SK-N-SH (cell line): ENCODE results near the gene NSD2. TPM values are rescaled to one million over a fixed set of nuclear protein-coding genes. Genes with fewer than 3 reads are reported as not detected.

Experiments used
- CTCF ChIA-PET: fragments of 300-600, 350-600 bp; formaldehyde crosslinking; extraction: SDS; loops from one replicate; lab custom pipeline; 2021; lab: Yijun Ruan, JAX
- POLR2A ChIA-PET: fragments of 350-600 bp; sonication (Branson Sonifier 250); formaldehyde crosslinking; extraction: SDS; loops from one replicate; lab custom pipeline; 2020; ENCODE audit warnings: antibody characterized with exemption, inconsistent platforms; lab: Yijun Ruan, JAX
- DNase-seq: peaks from one replicate; pipeline ENCODE4 v3.0.0; 2012
- H2AFZ ChIP-seq: fragments of 200-600 bp; sonication (generic); 2 replicates; pipeline ENCODE4 v1.8.1; 2016; ENCODE audit warnings: antibody characterized with exemption, mild to moderate bottlenecking, low read depth
- H3F3A ChIP-seq: fragments of 200-600 bp; sonication (generic); replicated peaks from 2 replicates; pipeline ENCODE3; 2016; ENCODE audit warnings: antibody characterized with exemption, mild to moderate bottlenecking; ENCODE audit not compliant: insufficient read depth
- H3K27ac ChIP-seq, 2 experiments: fragments of 200-500 bp in 1 of 2; fragments of 200-600 bp in 1 of 2; sonication (Bioruptor generic) in 1 of 2; sonication (generic), shearing (Covaris generic) in 1 of 2; 2 replicates each; pipeline versions ENCODE4 v1.5.1 to v1.6.1; 2014 to 2016; ENCODE audit warnings: low read depth in 2 of 2, inconsistent platforms in 1 of 2, low read length in 1 of 2, mild to moderate bottlenecking in 1 of 2, mixed read lengths in 1 of 2
- H3K27me3 ChIP-seq: fragments of 200-600 bp; sonication (generic), shearing (Covaris generic); 2 replicates; pipeline ENCODE4 v1.6.1; 2016; ENCODE audit warnings: mixed run types; ENCODE audit not compliant: insufficient read depth
- H3K36me3 ChIP-seq, 2 experiments: fragments of 200-500 bp in 1 of 2; fragments of 200-600 bp in 1 of 2; sonication (Bioruptor generic) in 1 of 2; sonication (generic) in 1 of 2; replicated peaks in 1 of 2; 2 replicates each; pipeline versions ENCODE3 to v1.5.1; 2014 to 2016; ENCODE audit warnings: low read length in 1 of 2, mild to moderate bottlenecking in 1 of 2; ENCODE audit not compliant: insufficient read depth in 2 of 2, control insufficient read depth in 1 of 2
- H3K4me1 ChIP-seq, 2 experiments: fragments of 200-500 bp in 1 of 2; fragments of 200-600 bp in 1 of 2; sonication (Bioruptor generic) in 1 of 2; sonication (generic), shearing (Covaris generic) in 1 of 2; 2 replicates each; pipeline versions ENCODE4 v1.5.1 to v1.6.1; 2014 to 2016; ENCODE audit warnings: low read depth in 1 of 2, low read length in 1 of 2, mixed run types in 1 of 2; ENCODE audit not compliant: insufficient read depth in 2 of 2, control insufficient read depth in 1 of 2
- H3K4me2 ChIP-seq: fragments of 200-600 bp; sonication (generic), shearing (Covaris generic); 2 replicates; pipeline ENCODE4 v1.6.1; 2017; ENCODE audit warnings: mixed run types
- H3K4me3 ChIP-seq, 2 experiments: fragments of 200-500 bp in 1 of 2; fragments of 200-600 bp in 1 of 2; sonication (Bioruptor generic) in 1 of 2; sonication (generic), shearing (Covaris generic) in 1 of 2; 2 replicates each; pipeline versions ENCODE4 v1.5.1 to v1.8.1; 2014 to 2016; ENCODE audit warnings: low read depth in 2 of 2, inconsistent platforms in 1 of 2, low read length in 1 of 2, mild to moderate bottlenecking in 1 of 2, mixed read lengths in 1 of 2, moderate library complexity in 1 of 2
- H3K79me2 ChIP-seq: fragments of 200-600 bp; sonication (generic); 2 replicates; pipeline ENCODE4 v1.8.1; 2017; ENCODE audit warnings: mild to moderate bottlenecking; ENCODE audit not compliant: insufficient read depth
- H3K9ac ChIP-seq: fragments of 200-600 bp; sonication (generic); 2 replicates; pipeline ENCODE4 v1.6.1; 2017; ENCODE audit warnings: mixed run types
- H3K9me2 ChIP-seq: fragments of 200-600 bp; sonication (generic); 2 replicates; pipeline ENCODE4 v1.6.1; 2017; ENCODE audit warnings: mixed run types
- H3K9me3 ChIP-seq: fragments of 200-600 bp; sonication (generic); 2 replicates; pipeline ENCODE4 v1.6.1; 2017; ENCODE audit warnings: mixed run types, mild to moderate bottlenecking, moderate library complexity
- H4K20me1 ChIP-seq: fragments of 200-600 bp; sonication (generic); 2 replicates; pipeline ENCODE4 v1.6.1; 2017; ENCODE audit warnings: mild to moderate bottlenecking, mixed run types; ENCODE audit not compliant: insufficient read depth
- CTCF ChIP-seq: fragments of 200-600 bp; sonication (generic); IDR thresholded peaks from 2 replicates; pipeline ENCODE4 v1.6.1; 2017; ENCODE audit warnings: antibody characterized with exemption, mild to moderate bottlenecking, moderate library complexity
- ELF1 ChIP-seq: IDR thresholded peaks from 2 replicates; pipeline ENCODE4 v1.4.0; 2012
- FOSL2 ChIP-seq: IDR thresholded peaks from 2 replicates; pipeline ENCODE4 v1.4.0; 2012; ENCODE audit warnings: low read depth, mild to moderate bottlenecking, moderate library complexity, borderline replicate concordance
- FOXM1 ChIP-seq: IDR thresholded peaks from 2 replicates; pipeline ENCODE4 v1.4.0; 2012; ENCODE audit warnings: low read depth, mild to moderate bottlenecking
- GATA2 ChIP-seq: sonication (generic); formaldehyde crosslinking; IDR thresholded peaks from 2 replicates; pipeline ENCODE4 v1.5.0; 2020; ENCODE audit warnings: mild to moderate bottlenecking, missing genetic modification reagents
- IRF3 ChIP-seq: fragments of 150-350 bp; IDR thresholded peaks from 2 replicates; pipeline ENCODE4 v1.6.1; 2016; ENCODE audit warnings: mild to moderate bottlenecking, low read depth, low read length
- MAX ChIP-seq: IDR thresholded peaks from 2 replicates; pipeline ENCODE4 v1.4.0; 2012; ENCODE audit warnings: low read depth
- MEF2A ChIP-seq: IDR thresholded peaks from 2 replicates; pipeline ENCODE4 v1.4.0; 2012; ENCODE audit warnings: low read depth, borderline replicate concordance
- NFIC ChIP-seq: IDR thresholded peaks from 2 replicates; pipeline ENCODE4 v1.4.0; 2012; ENCODE audit warnings: borderline replicate concordance
- PBX3 ChIP-seq: IDR thresholded peaks from 2 replicates; pipeline ENCODE4; 2012
- POLR2AphosphoS5 ChIP-seq: IDR thresholded peaks from 2 replicates; pipeline ENCODE4 v1.6.1; 2012; ENCODE audit warnings: low read depth, low read length
- RAD21 ChIP-seq: IDR thresholded peaks from 2 replicates; pipeline ENCODE4 v1.6.1; 2012; ENCODE audit warnings: mild to moderate bottlenecking, low read length
- REST ChIP-seq: IDR thresholded peaks from 2 replicates; pipeline ENCODE4 v1.6.1; 2012; ENCODE audit warnings: mild to moderate bottlenecking, low read depth, low read length, moderate library complexity
- RXRA ChIP-seq: IDR thresholded peaks from 2 replicates; pipeline ENCODE4 v1.4.0; 2012; ENCODE audit warnings: low read depth, mild to moderate bottlenecking, borderline replicate concordance
- SIN3A ChIP-seq: IDR thresholded peaks from 2 replicates; pipeline ENCODE4 v1.6.1; 2012; ENCODE audit warnings: low read depth, mild to moderate bottlenecking, low read length, moderate library complexity, borderline replicate concordance
- SMC3 ChIP-seq: IDR thresholded peaks from 2 replicates; pipeline ENCODE4 v1.6.1; 2012; ENCODE audit warnings: low read depth, low read length, improper control_type of control experiment
- TAF1 ChIP-seq: IDR thresholded peaks from 2 replicates; pipeline ENCODE4 v1.6.1; 2012; ENCODE audit warnings: low read depth, mild to moderate bottlenecking, low read length, moderate library complexity, borderline replicate concordance
- TCF12 ChIP-seq: IDR thresholded peaks from 2 replicates; pipeline ENCODE4 v1.4.0; 2012
- YY1 ChIP-seq: IDR thresholded peaks from 2 replicates; pipeline ENCODE4 v1.4.0; 2012; ENCODE audit warnings: low read depth, mild to moderate bottlenecking
- WGBS: methylation state at CpG from one replicate; pipeline ENCODE4 v1.1.6; 2017; ENCODE audit warnings: low lambda C conversion rate; 5-methylcytosine and 5-hydroxymethylcytosine counted together
- polyA plus RNA-seq, 3 experiments: library from polyadenylated mRNA; depleted of rRNA; stranded (reverse); fragments of >200 nt; gene quantifications; 2 replicates each; pipeline ENCODE4 v1.2.3, GENCODE V29; 2012

The NSD2 gene
- polyA plus RNA-seq, 1 of the 3 experiments (the other 2 are of a cell fraction) = 34.2 TPM

- no peak overlapping the region for H3K4me2 ChIP-seq
- 96% methylated on average over 2 of the region's 7 CpGs for whole genome bisulfite sequencing
- no peaks in the 10 kb centered on the region for H3K27me3 ChIP-seq
- H3K9me2 ChIP-seq = no peaks in the 10 kb centered on the region
- no peaks in the 10 kb centered on the region for H3K4me1 ChIP-seq
- H2AFZ ChIP-seq = no peak overlapping the region
- TF ChIP-seq RAD21 (no peak), POLR2AphosphoS5 (no peak), FOXM1 (no peak), SMC3 (no peak), MAX (no peak), NFIC (no peak), ELF1 (no peak), CTCF (no peak), SIN3A (no peak), TCF12 (no peak), MEF2A (no peak), YY1 (no peak), PBX3 (no peak), IRF3 (no peak)
- no peak overlapping the region for H3K4me3 ChIP-seq
- H3F3A ChIP-seq = no peaks in the 10 kb centered on the region
- H3K9ac ChIP-seq = no peak overlapping the region
- CTCF ChIA-PET = no interaction called here
- no peaks in the 10 kb centered on the region for H3K9me3 ChIP-seq
- H3K36me3 ChIP-seq = peaks cover 32 to 63% of the 10 kb centered on the region in 2 experiments
- H4K20me1 ChIP-seq = peaks cover 2% of the 10 kb centered on the region
- H3K79me2 ChIP-seq = peaks cover 19% of the 10 kb centered on the region
- DNase-seq = no peak
- H3K27ac ChIP-seq = no peak overlapping the region
- POLR2A ChIA-PET = no interaction called here
Measured at GRCh38 chr4:1836650-1837049, 34.5 kb upstream of the NSD2 start.

- H3K9ac ChIP-seq = no peak overlapping the region
- no peak overlapping the region for H3K4me3 ChIP-seq
- no peak overlapping the region for H2AFZ ChIP-seq
- no peaks in the 10 kb centered on the region for H3K4me1 ChIP-seq
- CTCF ChIA-PET = interaction anchor here (0.9 kb wide), 1 partner anchor 62 kb away, joined by 3 read pairs; no protein-coding TSS in a partner anchor
- no peak overlapping the region for H3K4me2 ChIP-seq
- H3K9me2 ChIP-seq = no peaks in the 10 kb centered on the region
- H4K20me1 ChIP-seq = peaks cover 5% of the 10 kb centered on the region
- no peak for DNase-seq
- H3K36me3 ChIP-seq = peaks cover 32 to 61% of the 10 kb centered on the region in 2 experiments
- peaks cover 24% of the 10 kb centered on the region for H3K79me2 ChIP-seq
- no peaks in the 10 kb centered on the region for H3F3A ChIP-seq
- H3K27ac ChIP-seq = no peak overlapping the region
- WGBS = 95% methylated on average over 10 of the region's 10 CpGs
- H3K9me3 ChIP-seq = no peaks in the 10 kb centered on the region
- no peaks in the 10 kb centered on the region for H3K27me3 ChIP-seq
- POLR2A ChIA-PET = no interaction called here
- no peak for TF ChIP-seq TAF1
- TF ChIP-seq RXRA = no peak
- TF ChIP-seq GATA2 (CRISPR knock-in tag) = no peak
- no peak for TF ChIP-seq FOSL2
- no peak for TF ChIP-seq SMC3
- no peak for TF ChIP-seq CTCF
- no peak for TF ChIP-seq REST
- TF ChIP-seq POLR2AphosphoS5 = no peak
Measured at GRCh38 chr4:1837069-1837468, 34.1 kb upstream of the NSD2 start.
